Measurements from ENCODE around the gene APOB. TPM values are rescaled to one million over a fixed set of nuclear protein-coding genes. Genes with fewer than 3 reads are reported as not detected.
A peak's percentile ranks its signal among the peaks of the same experiment; 100 is the strongest.

Gene APOB
- total and polyA plus RNA-seq, 10 of the 15 experiments (the other 5 are each of a cell fraction or from before 2014, with no cell fraction given) = 1.4 TPM; not detected in 9

GRCh38 chr2:21020031-21020667 is 23.7 kb downstream of the APOB start:
- H3K36me3 ChIP-seq (ENCODE audit: control insufficient read depth in 2 of 2, insufficient read depth in 2 of 2, low read length in 1 of 2) = no peaks in the 10 kb centered on the region
- TF ChIP-seq MYB (IDR thresholded peaks at IDR 0.05; ENCODE audit: borderline replicate concordance, low read depth, low read length) (no peak), TCF7 (IDR thresholded peaks at IDR 0.05; ENCODE audit: borderline replicate concordance) (peak; percentile 40; the same call in 1 of the 2 replicates)
- POLR2A ChIA-PET = no interaction called here
- ATAC-seq (no peak), DNase-seq (ENCODE audit: low read depth, low spot score) (no peak), FAIRE-seq (no peak)
- no peak overlapping the region for H2AFZ ChIP-seq (ENCODE audit: control insufficient read depth, low read depth, low read length)
- BruUV-seq (replicated peaks) = no TSS peak
- no peak overlapping the region for H3K4me2 ChIP-seq (ENCODE audit: control insufficient read depth, insufficient read depth)
- intact Hi-C loops (cut with micrococcal nuclease; ENCODE audit: unreplicated experiment) = no loop called here
- RAD21 ChIA-PET (ENCODE audit: unreplicated experiment) = no interaction called here
- SMC1A ChIA-PET (ENCODE audit: uncharacterized antibody, unreplicated experiment) = no interaction called here
- CTCF ChIA-PET = no interaction called here
- H3K27ac ChIP-seq (ENCODE audit: control insufficient read depth, insufficient read depth) = no peak overlapping the region
- H3K27me3 ChIP-seq (replicated peaks in 1 of 2; ENCODE audit: control insufficient read depth in 2 of 2, insufficient read depth in 2 of 2, low read length in 1 of 2) = no peaks in the 10 kb centered on the region; a peak in 1 of 4 replicates
- H3K9ac ChIP-seq (ENCODE audit: control insufficient read depth, insufficient read depth, low read length) = no peak overlapping the region
- 40% methylated on average over 3 of the region's 3 CpGs for WGBS (ENCODE audit: insufficient coverage, insufficient replicate concordance, low lambda C conversion rate, missing lambda C conversion rate)
- in situ Hi-C loops (cut with MboI) = no loop called here
- no peak overlapping the region for H3K4me3 ChIP-seq
- H4K20me1 ChIP-seq (ENCODE audit: control insufficient read depth, insufficient read depth) = no peaks in the 10 kb centered on the region
- no peaks in the 10 kb centered on the region for H3K9me3 ChIP-seq (replicated peaks; ENCODE audit: control insufficient read depth, insufficient read depth, low read length)
- H3K79me2 ChIP-seq (ENCODE audit: control insufficient read depth, insufficient read depth, low read length) = no peaks in the 10 kb centered on the region
- H3K4me1 ChIP-seq (ENCODE audit: control insufficient read depth, insufficient read depth, low read length) = no peaks in the 10 kb centered on the region

GRCh38 chr2:21019678-21020021 is 24.2 kb downstream of the APOB start:
- no TSS peak for BruUV-seq (replicated peaks)
- H3K79me2 ChIP-seq (ENCODE audit: control insufficient read depth, insufficient read depth, low read length) = no peaks in the 10 kb centered on the region
- in situ Hi-C loops (cut with MboI) (no loop called here), intact Hi-C loops (cut with micrococcal nuclease; ENCODE audit: unreplicated experiment) (no loop called here)
- H3K4me3 ChIP-seq = no peak overlapping the region
- no peaks in the 10 kb centered on the region; a peak in 1 of 4 replicates for H3K27me3 ChIP-seq (replicated peaks in 1 of 2; ENCODE audit: control insufficient read depth in 2 of 2, insufficient read depth in 2 of 2, low read length in 1 of 2)
- CTCF ChIA-PET = no interaction called here
- H3K4me2 ChIP-seq (ENCODE audit: control insufficient read depth, insufficient read depth) = no peak overlapping the region
- 39% methylated on average over 6 of the region's 6 CpGs for WGBS (ENCODE audit: insufficient coverage, insufficient replicate concordance, low lambda C conversion rate, missing lambda C conversion rate)
- no peaks in the 10 kb centered on the region for H4K20me1 ChIP-seq (ENCODE audit: control insufficient read depth, insufficient read depth)
- no peaks in the 10 kb centered on the region for H3K9me3 ChIP-seq (replicated peaks; ENCODE audit: control insufficient read depth, insufficient read depth, low read length)
- no peak overlapping the region for H2AFZ ChIP-seq (ENCODE audit: control insufficient read depth, low read depth, low read length)
- no peaks in the 10 kb centered on the region for H3K36me3 ChIP-seq (ENCODE audit: control insufficient read depth in 2 of 2, insufficient read depth in 2 of 2, low read length in 1 of 2)
- H3K9ac ChIP-seq (ENCODE audit: control insufficient read depth, insufficient read depth, low read length) = no peak overlapping the region
- H3K27ac ChIP-seq (ENCODE audit: control insufficient read depth, insufficient read depth) = no peak overlapping the region
- H3K4me1 ChIP-seq (ENCODE audit: control insufficient read depth, insufficient read depth, low read length) = no peaks in the 10 kb centered on the region
- SMC1A ChIA-PET (ENCODE audit: uncharacterized antibody, unreplicated experiment) = interaction anchor here (0.8 kb wide), 1 partner anchor 28 kb away, joined by 3 read pairs; no protein-coding TSS in a partner anchor
- DNase-seq (ENCODE audit: low read depth, low spot score) (no peak), ATAC-seq (no peak), FAIRE-seq (no peak)
- POLR2A ChIA-PET = no interaction called here
- RAD21 ChIA-PET (ENCODE audit: unreplicated experiment) = no interaction called here
- no peak for TF ChIP-seq MLLT1 (IDR thresholded peaks at IDR 0.05)
- TF ChIP-seq, protein P1, sequence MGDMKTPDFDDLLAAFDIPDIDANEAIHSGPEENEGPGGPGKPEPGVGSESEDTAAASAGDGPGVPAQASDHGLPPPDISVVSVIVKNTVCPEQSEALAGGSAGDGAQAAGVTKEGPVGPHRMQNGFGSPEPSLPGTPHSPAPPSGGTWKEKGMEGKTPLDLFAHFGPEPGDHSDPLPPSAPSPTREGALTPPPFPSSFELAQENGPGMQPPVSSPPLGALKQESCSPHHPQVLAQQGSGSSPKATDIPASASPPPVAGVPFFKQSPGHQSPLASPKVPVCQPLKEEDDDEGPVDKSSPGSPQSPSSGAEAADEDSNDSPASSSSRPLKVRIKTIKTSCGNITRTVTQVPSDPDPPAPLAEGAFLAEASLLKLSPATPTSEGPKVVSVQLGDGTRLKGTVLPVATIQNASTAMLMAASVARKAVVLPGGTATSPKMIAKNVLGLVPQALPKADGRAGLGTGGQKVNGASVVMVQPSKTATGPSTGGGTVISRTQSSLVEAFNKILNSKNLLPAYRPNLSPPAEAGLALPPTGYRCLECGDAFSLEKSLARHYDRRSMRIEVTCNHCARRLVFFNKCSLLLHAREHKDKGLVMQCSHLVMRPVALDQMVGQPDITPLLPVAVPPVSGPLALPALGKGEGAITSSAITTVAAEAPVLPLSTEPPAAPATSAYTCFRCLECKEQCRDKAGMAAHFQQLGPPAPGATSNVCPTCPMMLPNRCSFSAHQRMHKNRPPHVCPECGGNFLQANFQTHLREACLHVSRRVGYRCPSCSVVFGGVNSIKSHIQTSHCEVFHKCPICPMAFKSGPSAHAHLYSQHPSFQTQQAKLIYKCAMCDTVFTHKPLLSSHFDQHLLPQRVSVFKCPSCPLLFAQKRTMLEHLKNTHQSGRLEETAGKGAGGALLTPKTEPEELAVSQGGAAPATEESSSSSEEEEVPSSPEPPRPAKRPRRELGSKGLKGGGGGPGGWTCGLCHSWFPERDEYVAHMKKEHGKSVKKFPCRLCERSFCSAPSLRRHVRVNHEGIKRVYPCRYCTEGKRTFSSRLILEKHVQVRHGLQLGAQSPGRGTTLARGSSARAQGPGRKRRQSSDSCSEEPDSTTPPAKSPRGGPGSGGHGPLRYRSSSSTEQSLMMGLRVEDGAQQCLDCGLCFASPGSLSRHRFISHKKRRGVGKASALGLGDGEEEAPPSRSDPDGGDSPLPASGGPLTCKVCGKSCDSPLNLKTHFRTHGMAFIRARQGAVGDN (IDR thresholded peaks at IDR 0.05) = no peak
- no peak for TF ChIP-seq STAT3 (IDR thresholded peaks at IDR 0.05; ENCODE audit: low read depth, low read length)
- TF ChIP-seq TCF3 (IDR thresholded peaks at IDR 0.05; ENCODE audit: borderline replicate concordance, insufficient read depth, low read depth, low read length) = no peak
- TF ChIP-seq, protein P2, sequence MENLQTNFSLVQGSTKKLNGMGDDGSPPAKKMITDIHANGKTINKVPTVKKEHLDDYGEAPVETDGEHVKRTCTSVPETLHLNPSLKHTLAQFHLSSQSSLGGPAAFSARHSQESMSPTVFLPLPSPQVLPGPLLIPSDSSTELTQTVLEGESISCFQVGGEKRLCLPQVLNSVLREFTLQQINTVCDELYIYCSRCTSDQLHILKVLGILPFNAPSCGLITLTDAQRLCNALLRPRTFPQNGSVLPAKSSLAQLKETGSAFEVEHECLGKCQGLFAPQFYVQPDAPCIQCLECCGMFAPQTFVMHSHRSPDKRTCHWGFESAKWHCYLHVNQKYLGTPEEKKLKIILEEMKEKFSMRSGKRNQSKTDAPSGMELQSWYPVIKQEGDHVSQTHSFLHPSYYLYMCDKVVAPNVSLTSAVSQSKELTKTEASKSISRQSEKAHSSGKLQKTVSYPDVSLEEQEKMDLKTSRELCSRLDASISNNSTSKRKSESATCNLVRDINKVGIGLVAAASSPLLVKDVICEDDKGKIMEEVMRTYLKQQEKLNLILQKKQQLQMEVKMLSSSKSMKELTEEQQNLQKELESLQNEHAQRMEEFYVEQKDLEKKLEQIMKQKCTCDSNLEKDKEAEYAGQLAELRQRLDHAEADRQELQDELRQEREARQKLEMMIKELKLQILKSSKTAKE (IDR thresholded peaks at IDR 0.05; ENCODE audit: low read depth, poor library complexity, severe bottlenecking) = no peak
- no peak for TF ChIP-seq MTA3 (IDR thresholded peaks at IDR 0.05; ENCODE audit: borderline replicate concordance, low read length)
- TF ChIP-seq MYC (IDR thresholded peaks at IDR 0.05; ENCODE audit: insufficient read depth, insufficient read length, insufficient replicate concordance, low read length, severe bottlenecking) = no peak
